GM12874 (cell line): Measurements from ENCODE around the gene COL18A1.

Experiments used
- CTCF ChIP-seq: IDR thresholded peaks from 2 replicates; pipeline ENCODE4 v1.5.1; 2011; ENCODE audit warnings: low read depth, mild to moderate bottlenecking, control low read depth, low read length, moderate library complexity; ENCODE audit not compliant: insufficient read depth

The COL18A1 gene

GRCh38 chr21:45539796-45540600, 135.0 kb downstream of the COL18A1 start:
- no peak for TF ChIP-seq CTCF

- TF ChIP-seq CTCF: no peak
Measured at GRCh38 chr21:45540601-45540970, 135.6 kb downstream of the COL18A1 start.

- TF ChIP-seq CTCF: no peak
Measured at GRCh38 chr21:45541221-45542039, 136.5 kb downstream of the COL18A1 start.

- TF ChIP-seq CTCF: peak; percentile 41; the same call in 1 of the 2 replicates
Measured at GRCh38 chr21:45542242-45542666, 137.3 kb downstream of the COL18A1 start, which contains the start of gene SLC19A1. TSS of gene SLC19A1 (minus strand) at chr21:45542440. CDS start at chr21:45537959, 4,481 bp downstream.

GRCh38 chr21:45542667-45543370, 137.9 kb downstream of the COL18A1 start:
- no peak for TF ChIP-seq CTCF

- no peak for TF ChIP-seq CTCF
Measured at GRCh38 chr21:45543371-45543709, 138.4 kb downstream of the COL18A1 start.

- TF ChIP-seq CTCF: no peak
Measured at GRCh38 chr21:45543710-45544448, 138.9 kb downstream of the COL18A1 start.
